ENCODE measurements around the gene KCNQ1.

DNA sequence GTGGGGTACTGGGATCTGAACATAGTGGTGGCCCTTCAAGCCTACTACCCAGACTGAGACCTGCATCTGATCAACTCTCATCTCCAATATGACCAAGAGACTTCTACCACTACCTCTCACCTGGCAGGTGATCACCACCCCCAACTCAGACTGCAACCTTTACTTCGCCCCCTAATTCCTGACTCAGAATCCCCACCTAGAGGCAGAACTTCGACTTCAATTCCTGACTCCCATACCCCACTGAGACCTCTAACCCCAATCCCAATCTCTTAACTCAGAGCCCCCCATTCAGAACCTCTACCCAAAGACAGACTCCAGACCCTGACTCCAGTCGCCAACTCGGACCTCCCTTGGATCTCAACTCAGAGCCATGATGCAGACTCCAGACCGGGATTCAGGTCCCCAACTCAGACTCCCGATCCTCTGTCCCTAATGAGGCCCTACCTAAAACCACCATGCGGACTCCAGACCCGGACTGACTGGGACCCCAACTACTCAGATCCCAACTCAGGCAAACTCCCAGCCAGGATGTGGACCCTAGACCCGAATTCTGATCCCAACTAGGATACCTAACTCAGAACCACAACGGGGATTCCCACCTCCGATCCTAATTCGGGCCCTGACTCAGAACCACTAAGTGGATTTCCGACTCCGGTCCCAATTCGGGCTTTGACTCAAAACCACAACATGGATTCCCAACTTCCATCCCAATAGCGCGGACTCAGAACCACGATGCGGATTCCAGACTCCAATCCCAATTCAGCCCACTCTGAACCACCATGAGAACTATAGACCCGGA, 253.8 kb downstream of the KCNQ1 start:
- TF ChIP-seq, protein P1, sequence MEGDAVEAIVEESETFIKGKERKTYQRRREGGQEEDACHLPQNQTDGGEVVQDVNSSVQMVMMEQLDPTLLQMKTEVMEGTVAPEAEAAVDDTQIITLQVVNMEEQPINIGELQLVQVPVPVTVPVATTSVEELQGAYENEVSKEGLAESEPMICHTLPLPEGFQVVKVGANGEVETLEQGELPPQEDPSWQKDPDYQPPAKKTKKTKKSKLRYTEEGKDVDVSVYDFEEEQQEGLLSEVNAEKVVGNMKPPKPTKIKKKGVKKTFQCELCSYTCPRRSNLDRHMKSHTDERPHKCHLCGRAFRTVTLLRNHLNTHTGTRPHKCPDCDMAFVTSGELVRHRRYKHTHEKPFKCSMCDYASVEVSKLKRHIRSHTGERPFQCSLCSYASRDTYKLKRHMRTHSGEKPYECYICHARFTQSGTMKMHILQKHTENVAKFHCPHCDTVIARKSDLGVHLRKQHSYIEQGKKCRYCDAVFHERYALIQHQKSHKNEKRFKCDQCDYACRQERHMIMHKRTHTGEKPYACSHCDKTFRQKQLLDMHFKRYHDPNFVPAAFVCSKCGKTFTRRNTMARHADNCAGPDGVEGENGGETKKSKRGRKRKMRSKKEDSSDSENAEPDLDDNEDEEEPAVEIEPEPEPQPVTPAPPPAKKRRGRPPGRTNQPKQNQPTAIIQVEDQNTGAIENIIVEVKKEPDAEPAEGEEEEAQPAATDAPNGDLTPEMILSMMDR (IDR thresholded peaks at IDR 0.05; ENCODE audit: low read length): 0 out of 2 replicates have a peak, but pooled peaks have one; percentile 13
- no peak for TF ChIP-seq EZH2 (IDR thresholded peaks at IDR 0.05; ENCODE audit: borderline replicate concordance, low read length)
